Activated T-helper 9 cell treated with anti-CD3 and anti-CD28 coated beads, Interleukin-2, amount 50 U/mL, for 16 hours (primary cell): ENCODE results near the gene LRP4.

ENCODE experiments used
- DNase-seq: peaks from one replicate; pipeline ENCODE4 v3.0.0-alpha.2; 2020; ENCODE audit warnings: low read depth

Gene LRP4

DNA sequence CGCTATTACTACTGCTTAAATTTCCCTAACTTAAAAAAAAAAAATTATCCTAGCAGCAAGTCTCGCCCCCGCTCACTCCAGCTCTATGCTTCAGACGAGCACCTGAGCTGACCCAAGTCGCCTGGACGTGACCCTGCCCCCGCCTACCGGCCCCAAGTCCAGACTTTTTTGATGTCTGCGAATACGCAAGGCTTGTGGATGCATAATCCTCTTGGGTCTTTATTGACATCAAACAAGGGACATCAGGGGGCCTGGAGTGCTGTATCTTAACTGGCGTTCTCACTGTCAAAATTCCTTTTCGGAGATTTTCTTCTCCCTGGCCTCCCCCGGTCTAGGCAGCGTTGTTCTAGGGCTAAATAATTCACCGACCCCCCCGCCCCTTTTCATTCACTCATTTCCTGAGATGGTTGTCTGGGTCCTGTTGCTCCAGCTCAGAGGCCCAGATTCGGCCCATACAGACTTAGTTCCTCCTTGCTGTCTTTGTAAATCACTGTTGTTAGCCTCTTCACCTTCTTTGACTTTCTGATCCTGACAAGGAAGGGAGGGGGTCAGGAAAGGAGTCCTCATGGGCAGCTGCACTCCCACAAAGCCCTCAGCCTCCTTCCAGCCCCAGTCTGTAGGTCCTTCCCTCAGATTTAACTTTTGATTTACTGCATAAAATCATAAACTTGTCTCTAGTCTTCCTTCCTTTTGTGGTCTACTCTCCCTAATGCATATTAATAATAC is 601 bp upstream of the LRP4 start:
- no peak for DNase-seq

- DNase-seq, result no peak
Observed at GRCh38 chr11:46917762-46918082, 628 bp downstream of the LRP4 start.

DNA sequence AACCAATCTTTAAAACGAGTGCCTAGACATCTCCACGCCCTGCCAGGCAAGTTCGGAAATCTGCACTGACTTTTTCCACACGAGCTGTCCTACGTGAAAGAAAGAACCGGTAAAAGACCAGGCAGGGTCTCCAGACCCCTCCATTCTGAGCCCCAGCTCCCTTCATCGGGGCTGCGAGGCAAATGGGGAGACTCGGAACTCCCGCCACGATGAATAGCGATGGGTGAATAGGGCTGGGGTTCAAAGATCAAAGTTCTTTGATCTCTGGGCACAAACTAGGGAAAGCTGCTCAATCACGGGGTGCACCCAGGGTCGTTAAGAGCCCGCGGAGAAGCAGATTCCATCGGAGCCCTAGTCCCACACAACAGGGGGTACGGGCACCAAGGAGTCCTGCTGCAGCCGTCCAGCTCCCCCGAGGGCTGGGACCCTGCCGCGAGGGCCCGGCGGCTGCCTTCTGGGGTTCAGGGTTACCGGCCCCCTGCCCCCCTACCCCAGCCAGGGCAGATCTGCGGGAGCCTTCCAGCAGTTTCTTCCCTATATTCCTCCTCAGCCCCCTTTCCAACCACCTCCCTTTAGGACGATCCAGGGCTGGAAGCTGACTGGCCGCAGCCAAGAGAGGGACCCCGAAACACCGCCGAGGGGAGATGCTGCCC is 1.1 kb downstream of the LRP4 start:
- DNase-seq, result no peak

DNA sequence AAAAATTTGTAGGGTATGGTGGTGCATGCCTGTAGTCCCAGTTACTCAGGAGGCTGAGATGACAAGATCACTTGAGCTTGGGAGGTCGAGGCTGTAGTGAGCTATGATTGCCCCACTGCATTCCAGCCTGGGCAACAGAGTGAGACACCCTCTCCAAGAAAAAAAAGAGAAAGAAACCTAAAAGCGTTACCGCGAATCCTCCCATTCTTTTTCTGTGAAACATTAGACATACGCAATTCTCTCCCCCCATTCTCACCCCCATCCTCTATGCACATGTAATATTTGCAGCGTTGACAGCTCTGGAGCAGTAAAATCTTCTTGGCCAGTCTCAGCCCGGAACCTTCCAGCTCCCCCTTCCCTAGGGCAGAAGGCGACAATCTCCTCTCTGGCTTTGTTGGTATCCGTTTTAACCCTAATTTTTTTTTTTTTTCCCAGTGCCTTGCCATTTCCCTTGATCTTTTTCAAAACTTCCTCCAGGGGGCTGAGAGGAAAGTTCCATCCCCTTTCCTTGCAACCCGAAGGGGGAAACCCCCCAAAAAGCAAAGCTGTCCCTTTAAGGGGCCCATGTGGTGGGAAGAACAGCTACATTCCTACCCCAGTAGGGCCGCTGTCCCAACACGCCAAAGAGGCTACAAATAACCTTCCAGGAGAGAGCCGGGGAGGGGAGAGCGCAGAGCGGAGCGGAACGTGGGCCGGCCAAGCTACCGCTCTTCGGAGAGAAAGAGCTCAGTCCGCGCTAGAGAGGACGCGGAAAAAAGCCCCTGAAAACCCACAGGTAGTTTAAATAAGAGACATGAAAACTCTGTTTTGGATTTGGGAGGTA is 1.9 kb downstream of the LRP4 start:
- no peak for DNase-seq

GRCh38 chr11:46914910-46915309 is 3.4 kb downstream of the LRP4 start:
- DNase-seq, result no peak

DNA sequence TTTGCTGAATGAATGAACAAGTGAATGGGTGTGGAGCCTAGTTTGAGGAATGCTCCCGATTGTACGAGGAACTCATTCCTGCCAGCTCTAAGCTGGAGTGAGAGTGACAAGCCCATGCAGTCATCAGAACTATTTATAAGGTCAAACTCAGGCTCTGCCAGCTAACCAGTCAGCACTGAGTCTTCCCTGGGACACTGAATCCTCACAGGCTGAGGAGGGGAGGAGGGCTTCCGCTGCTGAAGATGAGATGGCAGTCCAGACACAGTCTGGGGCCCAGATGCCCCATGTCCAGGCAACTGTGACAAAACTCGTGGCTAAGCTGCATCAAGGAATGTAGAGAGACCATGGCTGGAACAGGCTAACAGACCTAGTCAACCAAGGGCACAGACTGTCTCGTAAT is 4.0 kb downstream of the LRP4 start:
- no peak for DNase-seq

- no peak for DNase-seq
Observed at GRCh38 chr11:46913484-46913883, 4.9 kb downstream of the LRP4 start.

GRCh38 chr11:46912526-46913150 is 5.7 kb downstream of the LRP4 start:
- DNase-seq, result no peak

GRCh38 chr11:46907606-46908005 is 10.7 kb downstream of the LRP4 start:
- DNase-seq, result no peak

DNA sequence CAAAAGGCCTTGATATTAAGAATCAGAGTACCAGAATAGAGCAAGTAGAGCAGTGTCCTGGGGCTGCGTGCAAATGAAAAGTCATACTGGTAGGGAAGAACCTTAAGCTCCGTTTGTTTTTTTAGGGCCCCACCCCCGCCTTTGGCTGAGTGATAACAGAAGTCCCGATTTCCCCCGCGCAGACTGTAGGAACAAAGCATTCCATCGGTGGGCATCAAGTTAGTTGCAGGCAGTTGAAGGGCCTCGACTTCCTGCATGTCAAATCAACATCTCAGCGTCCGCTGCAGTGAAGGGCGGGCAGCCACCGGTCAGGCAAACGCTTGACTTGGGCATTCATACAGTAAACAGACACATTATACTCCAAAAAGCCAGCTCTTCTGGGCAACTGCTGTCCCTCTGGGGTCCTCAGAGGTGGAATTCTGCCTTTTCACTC is 11.7 kb downstream of the LRP4 start:
- no peak for DNase-seq

DNA sequence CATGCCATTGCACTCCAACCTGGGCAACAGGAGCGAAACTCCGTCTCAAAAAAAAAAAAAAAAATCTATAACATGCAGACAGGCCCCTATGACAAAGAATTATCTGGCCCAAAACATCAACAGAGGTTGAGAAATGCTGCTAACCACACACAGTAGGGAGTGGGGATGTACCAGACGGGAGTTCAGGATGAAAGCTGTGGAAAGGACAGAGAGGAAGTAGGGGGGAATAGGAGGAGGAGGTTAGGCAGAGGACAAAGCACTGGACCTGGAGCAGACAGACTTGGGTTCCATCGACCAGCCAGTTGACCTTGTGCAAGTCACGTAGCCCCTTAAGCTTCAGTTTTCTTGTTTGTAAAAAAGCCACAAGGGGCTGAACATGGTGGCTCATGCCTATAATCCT is 12.5 kb downstream of the LRP4 start:
- no peak for DNase-seq

GRCh38 chr11:46903846-46904245 is 14.5 kb downstream of the LRP4 start:
- no peak for DNase-seq

GRCh38 chr11:46902694-46903093 is 15.7 kb downstream of the LRP4 start:
- no peak for DNase-seq

DNA sequence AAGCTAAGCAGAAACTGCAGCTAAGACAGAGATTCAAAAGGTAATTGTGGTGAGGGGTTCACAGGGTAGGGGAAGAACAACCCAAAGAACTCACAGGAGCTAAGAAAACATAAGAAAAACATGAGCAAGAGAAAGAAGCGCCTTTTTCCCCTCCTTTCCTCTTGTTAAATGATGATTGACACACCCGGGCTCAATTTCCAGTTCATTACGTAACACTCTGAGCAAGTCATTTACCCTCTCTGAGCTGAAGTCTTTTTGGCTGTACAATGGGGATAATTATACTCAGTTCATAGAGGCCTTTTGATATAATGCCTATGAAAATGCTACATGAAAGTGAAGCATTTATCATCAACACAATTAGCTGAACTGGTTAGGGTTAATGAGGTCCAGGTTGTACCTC is 17.2 kb downstream of the LRP4 start:
- no peak for DNase-seq

DNA sequence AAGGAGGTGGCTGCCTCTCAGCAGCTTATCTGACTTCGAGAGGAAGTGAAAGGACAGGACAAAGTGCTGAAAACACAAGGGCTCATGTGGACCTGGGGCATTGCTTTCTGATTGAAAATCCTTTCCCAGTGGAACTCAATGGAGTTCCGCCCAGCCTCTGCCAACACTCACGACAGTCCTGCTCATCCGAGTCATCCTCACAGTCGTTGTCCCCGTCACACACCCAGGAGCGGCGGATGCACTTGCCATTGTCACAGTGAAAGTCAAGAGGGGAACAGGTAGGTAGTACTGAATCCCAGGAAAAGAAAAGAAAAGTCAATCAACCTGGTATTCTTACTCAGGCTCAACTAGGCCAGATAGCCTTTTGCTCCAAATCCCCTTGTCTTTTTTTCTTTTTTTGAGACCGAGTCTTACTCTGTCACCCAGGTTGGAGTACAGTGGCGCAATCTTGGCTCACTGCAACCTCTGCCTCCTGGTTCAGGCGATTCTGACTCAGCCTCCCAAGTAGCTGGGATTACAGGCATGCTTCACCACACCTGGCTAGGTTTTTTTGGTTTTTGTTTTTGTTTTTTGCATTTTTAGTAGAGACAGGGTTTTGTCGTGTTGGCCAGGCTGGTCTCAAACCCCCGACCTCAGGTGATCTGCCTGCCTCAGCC is 18.1 kb downstream of the LRP4 start:
- DNase-seq, result no peak

GRCh38 chr11:46899501-46900025 is 18.8 kb downstream of the LRP4 start:
- no peak for DNase-seq

DNA sequence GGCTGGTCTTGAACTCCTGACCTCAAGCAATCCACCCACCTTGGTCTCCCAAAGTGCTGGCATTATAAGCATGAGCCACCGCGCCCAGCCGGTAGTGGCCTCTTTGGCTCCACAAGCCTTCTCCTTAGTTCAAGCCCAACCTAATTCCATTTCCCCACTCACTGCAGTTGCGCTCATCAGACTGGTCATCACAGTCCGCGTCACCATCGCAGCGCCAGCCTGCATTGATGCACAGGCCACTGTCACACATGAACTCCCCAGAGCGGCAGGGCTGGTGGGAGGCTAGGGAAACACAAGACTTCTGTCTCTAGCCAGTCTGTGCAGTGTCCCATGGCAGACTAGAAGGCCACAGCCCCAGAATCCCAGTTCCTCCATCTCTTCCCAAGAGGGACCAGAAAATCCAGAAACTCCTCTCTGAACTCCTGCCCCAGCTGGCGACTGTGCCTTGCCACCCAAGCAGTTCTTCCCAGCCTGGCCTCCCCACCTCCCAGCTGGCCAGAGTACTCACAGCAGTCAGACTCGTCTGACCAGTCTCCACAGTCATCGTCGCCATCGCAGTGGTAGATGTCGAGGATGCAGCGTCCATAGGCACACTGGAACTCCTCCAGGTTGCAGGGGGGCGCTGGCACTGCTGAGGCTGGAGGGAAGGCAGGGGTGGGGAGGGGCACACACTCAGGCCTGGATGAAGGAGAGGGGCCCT is 19.8 kb downstream of the LRP4 start:
- DNase-seq, result no peak

- no peak for DNase-seq
Observed at GRCh38 chr11:46896719-46897406, 21.5 kb downstream of the LRP4 start.

DNA sequence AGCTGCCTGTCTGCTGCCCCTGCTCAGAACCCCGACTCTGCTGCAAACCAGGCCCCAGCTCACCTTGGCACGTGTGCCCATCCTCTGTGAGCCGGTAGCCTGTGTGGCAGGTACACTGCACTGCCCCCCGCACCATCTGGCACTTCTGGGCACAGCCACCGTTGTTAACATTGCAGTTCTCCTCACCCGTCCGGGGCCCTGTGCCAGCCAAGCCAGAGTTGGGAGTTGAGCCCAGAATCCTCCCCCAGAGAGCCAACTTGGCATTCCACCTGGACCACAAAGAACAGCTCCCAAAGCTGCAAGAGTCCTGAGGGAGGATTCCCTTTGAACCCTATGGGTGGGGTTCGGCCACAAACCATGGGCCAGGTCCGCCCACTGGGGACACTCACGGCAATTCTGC is 22.5 kb downstream of the LRP4 start:
- no peak for DNase-seq

DNA sequence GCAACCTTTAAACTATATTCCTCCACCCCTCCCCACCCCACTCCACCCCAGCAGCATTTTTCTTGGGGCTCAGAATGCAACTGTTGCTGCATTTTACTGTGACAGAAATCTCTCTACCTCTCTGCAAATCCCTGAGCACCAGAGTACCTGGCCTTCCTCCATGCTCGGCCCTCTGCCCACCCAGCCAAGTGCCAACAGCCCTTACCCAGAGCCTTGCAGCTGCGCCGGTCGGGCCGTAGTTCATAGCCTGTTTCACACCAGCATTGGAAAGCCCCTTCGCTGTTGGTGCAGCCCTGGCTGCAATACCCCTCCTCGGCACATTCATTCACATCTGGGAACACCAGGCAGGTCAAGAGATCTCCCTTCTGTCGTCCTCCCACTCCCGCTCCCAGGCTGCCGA is 23.4 kb downstream of the LRP4 start:
- DNase-seq, result no peak

- DNase-seq, result no peak
Observed at GRCh38 chr11:46894506-46894905, 23.8 kb downstream of the LRP4 start.
